T-helper 22 cell (primary cell): Measurements from ENCODE around the gene PBX2.
"Not testable (repeated sequence)": the region's sequence is repeated elsewhere in the genome, so short reads cannot be mapped to it uniquely, and the experiment has no call there.

ENCODE experiments used
- DNase-seq: peaks from one replicate; pipeline ENCODE4 v3.0.0-alpha.2; 2020; ENCODE audit warnings: low read depth

PBX2 gene

DNA sequence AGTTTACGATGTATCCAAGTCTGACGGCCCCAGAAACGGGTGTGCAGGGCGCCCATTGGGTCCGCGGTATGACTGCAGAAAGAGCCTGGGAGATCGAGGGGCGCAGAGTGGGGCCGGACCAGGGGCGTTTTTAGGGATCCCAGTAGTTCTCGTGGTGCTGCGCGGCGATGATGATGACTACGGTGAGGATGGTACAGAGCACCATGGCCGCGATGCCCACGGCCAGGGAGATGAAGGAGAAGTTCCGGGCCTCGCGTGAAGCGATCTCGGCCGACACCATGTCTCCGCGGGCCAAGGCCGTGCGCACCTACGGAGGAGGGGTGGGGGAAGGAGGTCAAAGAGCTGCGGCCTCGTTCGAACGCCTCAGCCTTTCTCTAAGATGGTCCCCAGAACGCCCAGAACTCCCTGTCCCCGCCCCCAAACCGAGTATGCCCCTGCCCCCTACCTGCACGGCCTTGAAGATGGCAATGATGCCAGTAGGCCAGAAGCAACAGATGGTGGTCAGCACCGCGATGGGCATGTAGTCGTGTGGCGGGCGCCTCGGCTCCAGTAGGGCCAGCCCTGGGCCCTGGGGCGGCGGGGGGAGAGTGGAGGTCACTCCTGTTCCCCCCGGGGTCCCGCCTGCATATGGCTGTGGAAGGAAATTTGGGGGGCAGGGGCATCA lies 40.8 kb downstream of the PBX2 start:
- no peak for DNase-seq

DNA sequence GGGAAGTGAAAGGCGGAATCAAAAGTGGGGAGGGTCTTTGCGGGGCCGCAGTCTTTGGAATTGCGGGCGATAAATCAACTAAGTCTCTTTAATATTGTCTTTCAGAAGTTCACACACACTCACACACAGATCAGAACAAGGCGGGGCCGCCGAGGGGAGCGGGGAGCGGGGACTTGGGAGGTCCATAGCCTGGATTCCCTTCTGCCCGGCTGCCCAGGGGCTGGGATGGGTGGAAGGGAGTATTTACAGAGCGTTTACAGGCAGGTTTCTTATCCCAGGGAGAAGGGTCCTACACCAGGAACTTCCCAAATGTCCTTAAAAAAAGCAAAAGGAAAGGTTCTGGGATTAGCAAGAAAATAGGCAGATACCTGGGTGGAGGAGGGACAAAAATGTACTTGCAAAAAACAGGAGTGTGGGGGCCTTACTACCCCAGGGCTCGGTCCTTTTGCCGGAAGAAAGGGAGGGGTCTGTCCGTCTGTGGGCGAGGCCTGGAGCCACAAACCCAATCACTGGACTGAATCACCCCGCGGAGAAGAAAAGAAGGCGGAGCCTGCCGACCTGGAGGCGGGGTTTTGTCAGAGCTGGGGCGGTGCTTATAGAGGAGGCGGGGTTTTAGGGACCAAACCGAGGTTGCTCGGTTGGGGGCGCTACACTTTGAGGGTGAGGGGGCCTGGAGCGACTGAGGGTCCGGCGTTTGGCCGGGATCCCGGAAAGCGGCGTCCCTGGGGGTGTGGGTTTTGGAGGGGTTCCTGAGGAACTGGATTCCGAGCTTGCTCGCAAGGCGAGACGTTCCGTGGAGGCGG lies 41.5 kb downstream of the PBX2 start:
- peak; percentile 32 for DNase-seq

DNA sequence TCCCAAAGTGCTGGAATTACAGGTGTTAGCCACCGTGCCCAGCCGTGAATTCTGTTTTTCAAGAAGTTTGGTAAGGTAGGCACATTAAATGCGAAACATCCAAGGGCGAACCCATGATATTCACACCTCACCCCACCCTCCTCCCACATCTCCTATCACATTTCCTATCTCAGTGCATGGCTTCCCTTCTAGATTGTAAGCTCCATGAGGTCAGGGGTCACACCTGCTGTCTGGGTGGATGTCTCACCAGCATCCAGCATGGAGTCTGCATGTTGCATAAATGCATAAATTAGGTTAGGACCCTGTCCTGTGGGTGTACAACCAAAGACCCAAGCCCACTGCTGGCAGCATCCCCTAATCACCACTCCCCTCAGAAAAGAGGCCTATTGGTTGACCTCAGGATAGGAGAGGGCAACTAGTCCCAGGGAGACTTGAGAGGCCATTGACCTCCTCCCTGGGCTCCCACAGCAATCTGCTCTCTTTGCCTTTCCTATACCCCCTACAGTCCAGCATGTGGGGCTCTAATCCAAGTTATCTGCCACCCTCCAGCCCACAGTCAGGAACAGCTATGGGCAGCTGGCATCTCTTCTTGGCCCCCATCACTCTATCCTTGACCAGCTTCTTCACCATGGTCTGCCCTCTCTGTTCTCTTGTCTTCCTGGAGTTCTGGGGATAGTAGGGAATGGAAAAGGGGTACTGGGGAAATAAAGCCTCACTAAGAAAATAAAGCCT lies 42.4 kb downstream of the PBX2 start:
- DNase-seq = no peak

DNA sequence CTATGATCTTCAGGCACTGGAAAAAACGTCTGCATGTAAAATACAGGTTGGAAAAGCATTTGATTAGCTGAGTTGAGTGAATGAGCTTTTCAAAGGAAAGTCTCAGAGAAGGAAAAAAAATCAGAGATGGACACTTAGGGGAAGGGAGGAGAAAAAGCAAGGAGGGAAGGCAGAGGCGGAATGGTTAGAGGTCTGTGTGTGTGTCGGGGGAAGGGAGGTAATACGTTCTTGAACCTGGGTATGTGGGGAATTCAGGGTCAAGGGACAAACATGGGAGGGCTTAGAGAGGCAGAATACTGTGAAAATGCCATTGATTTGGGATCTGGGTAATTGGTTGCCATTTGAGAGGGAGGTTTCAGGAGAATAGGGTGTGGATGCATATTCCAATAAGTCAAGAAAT lies 43.3 kb downstream of the PBX2 start:
- no peak for DNase-seq

DNA sequence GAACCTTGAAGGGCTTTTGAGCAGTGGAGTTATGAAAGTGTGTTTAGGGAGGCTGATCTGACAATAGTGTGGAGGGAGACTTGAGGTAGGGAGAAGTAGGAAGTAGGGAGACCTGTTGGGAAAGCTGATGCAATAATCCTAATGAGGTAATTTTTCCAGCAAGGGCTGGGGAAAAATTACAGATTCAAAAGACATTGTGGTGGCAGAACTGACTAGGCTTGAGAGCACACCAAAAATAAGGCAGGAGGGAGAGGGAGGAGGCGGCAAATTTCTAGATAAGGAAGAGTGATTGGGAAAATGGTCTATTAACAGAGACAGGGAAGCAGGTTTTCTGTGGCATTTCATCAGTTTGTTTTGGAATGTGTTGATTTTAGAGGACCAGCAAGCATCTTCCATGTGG lies 43.7 kb downstream of the PBX2 start:
- DNase-seq = no peak

DNA sequence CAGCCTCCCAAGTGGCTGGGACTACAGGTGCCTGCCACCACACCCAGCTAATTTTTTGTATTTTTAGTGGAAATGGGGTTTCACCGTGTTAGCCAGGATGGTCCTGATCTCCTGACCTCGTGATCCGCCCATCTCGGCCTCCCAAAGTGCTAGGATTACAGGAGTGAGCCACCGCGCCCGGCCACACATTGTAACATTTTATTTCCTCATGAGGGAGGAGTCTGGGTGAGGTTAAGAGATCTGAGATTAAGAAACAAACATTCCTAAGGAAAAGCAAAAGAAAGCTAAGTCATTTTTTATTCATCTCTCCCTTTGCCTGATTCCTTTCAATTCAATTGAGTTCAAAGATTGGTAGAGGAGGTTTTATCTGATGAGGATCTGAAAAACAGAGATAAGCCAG lies 45.8 kb downstream of the PBX2 start:
- DNase-seq = not testable (repeated sequence)

DNA sequence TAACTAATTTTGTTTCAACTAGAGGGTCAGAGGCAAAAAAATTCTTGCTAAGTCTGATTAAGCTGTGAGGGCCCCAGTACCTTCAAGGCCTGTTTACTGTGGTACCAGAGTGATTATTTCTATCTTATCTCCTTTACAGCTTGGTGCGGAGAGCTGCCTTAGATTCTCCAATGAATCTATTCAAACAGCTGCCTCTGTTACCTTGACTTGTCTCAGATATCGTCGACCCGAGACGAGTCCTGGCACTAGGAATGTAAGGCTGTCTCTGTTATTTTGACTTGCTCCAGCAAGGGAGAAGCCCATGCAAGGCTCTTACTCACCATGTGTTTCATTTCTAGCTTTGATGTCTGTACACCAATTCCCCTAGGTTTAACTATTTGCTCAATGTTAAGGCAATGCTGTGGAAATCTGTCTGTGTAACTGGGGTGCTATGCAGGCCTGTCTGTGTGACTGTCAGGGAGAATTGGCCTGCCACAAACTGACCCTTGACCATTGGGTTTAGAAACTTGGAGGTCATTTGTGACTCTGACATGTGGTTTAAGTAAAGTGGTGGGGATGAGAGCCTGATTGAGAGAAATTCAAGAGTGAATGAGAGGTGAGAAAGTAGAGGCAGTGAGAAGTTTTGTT lies 49.5 kb downstream of the PBX2 start:
- DNase-seq = no peak

DNA sequence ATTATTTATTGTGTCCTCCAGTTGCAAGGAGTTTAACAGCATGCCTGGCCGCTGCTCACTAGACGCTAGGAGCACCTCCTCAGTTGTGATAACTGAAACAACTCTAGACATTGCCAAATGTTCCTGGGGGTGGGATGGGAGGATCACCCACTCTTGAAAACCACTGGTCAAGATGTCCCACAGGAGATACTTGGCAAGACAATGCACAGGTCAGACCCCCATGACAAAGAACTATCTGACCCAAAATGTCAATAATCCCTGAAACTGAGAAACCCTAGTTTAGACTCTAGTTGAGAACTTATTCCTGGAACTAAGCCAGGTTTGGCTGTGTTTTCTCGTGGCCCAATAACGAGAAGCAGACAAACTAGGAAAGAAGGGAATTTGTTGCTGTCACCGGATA lies 50.4 kb downstream of the PBX2 start:
- no peak for DNase-seq

DNA sequence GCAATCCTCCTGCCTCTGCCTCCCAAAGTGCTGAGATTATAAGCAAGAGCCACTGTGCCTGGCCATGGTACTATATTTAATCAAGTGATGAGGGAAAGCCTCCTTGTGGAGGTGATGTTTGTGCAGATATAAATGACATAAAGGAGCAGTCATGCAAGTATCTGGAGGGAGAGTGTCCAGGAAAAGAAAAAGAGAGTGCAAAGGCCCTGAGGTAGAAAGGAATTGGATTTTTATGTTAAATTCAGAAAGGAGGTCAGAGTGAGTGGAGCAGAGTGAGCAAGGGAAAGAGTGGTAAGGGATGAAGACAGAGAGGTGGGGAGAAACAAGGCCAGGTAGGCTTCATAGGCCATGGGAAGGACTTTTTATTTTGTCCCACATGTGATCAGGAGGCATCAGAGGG lies 52.5 kb downstream of the PBX2 start:
- no peak for DNase-seq
